B cell (primary cell): ENCODE measurements around the gene ZNF821. TPM values are rescaled to one million over a fixed set of nuclear protein-coding genes. Genes with fewer than 3 reads are reported as not detected.

ENCODE experiments used
- ATAC-seq: fragments of 200-7000 bp; cut with Tn5 transposase; one replicate; pipeline ENCODE4 v1.10.0; 2021; ENCODE audit warnings: low read depth, mild to moderate bottlenecking, moderate number of reproducible peaks, moderate library complexity
- CTCF ChIA-PET: fragments of 350-600 bp; sonication (Branson Sonifier 250); formaldehyde crosslinking; loops from one replicate; lab custom pipeline; 2021; ENCODE audit warnings: antibody characterized with exemption, inconsistent platforms; lab: Charles Lee
- POLR2A ChIA-PET: fragments of 350-600 bp; sonication (Branson Sonifier 250); formaldehyde crosslinking; loops from one replicate; lab custom pipeline; 2021; ENCODE audit warnings: antibody characterized with exemption; lab: Charles Lee
- DNase-seq: peaks from one replicate; pipeline ENCODE4 v3.0.0; 2013
- H2AFZ ChIP-seq: 2 replicates; pipeline ENCODE4 v1.6.1; 2012; ENCODE audit warnings: mild to moderate bottlenecking, low read depth, low read length; ENCODE audit not compliant: insufficient read depth, poor library complexity, severe bottlenecking
- H3K27ac ChIP-seq, 2 donors: 1 replicate in 1 of 2; 2 replicates in 1 of 2; pipeline ENCODE4 v1.5.1; 2012 to 2013; ENCODE audit warnings: low read length in 2 of 2, mild to moderate bottlenecking in 2 of 2, moderate library complexity in 1 of 2
- H3K27me3 ChIP-seq, 4 experiments: fragments of 200-600 bp in 1 of 4; sonication (generic) in 1 of 4; replicated peaks in 1 of 4; 1 replicate in 2 of 4; 2 replicates in 2 of 4; pipeline versions ENCODE4 v1.6.1 to v1.7.0; 2013 to 2016; ENCODE audit warnings: low read length in 3 of 4, mild to moderate bottlenecking in 2 of 4, mixed read lengths in 1 of 4, moderate library complexity in 1 of 4; ENCODE audit not compliant: insufficient read depth in 4 of 4, control insufficient read depth in 3 of 4; ENCODE audit errors: control extremely low read depth in 1 of 4
- H3K36me3 ChIP-seq, 2 experiments: replicated peaks in 1 of 2; 1 replicate in 1 of 2; 2 replicates in 1 of 2; pipeline versions ENCODE4 v1.6.1 to v1.7.1; 2013; ENCODE audit warnings: low read length in 1 of 2; ENCODE audit not compliant: insufficient read depth in 2 of 2, control insufficient read depth in 1 of 2; ENCODE audit errors: control extremely low read depth in 1 of 2, extremely low read depth in 1 of 2
- H3K4me1 ChIP-seq, 2 donors: fragments of 200-600 bp in 1 of 2; sonication (generic) in 1 of 2; 1 replicate in 1 of 2; 2 replicates in 1 of 2; pipeline versions ENCODE4 v1.5.1 to v1.6.1; 2013 to 2017; ENCODE audit warnings: low read length in 2 of 2; ENCODE audit not compliant: control insufficient read depth in 2 of 2, insufficient read depth in 2 of 2
- H3K4me2 ChIP-seq: replicated peaks from 2 replicates; pipeline ENCODE3; 2012; ENCODE audit warnings: mild to moderate bottlenecking, low read depth, low read length; ENCODE audit not compliant: poor library complexity, severe bottlenecking
- H3K4me3 ChIP-seq, 5 experiments: fragments of 200-600 bp in 1 of 5; sonication (generic) in 1 of 5; 1 replicate in 3 of 5; 2 replicates in 2 of 5; pipeline versions ENCODE4 v1.5.1 to v1.7.0; 2011 to 2016; ENCODE audit warnings: low read length in 4 of 5, mild to moderate bottlenecking in 4 of 5, low read depth in 2 of 5, control low read depth in 1 of 5, moderate library complexity in 1 of 5; ENCODE audit not compliant: insufficient read depth in 1 of 5; ENCODE audit errors: control extremely low read depth in 1 of 5, extremely low read depth in 1 of 5
- H3K79me2 ChIP-seq: fragments of 200-600 bp; sonication (generic); one replicate; pipeline ENCODE4 v1.6.0; 2016; ENCODE audit warnings: low read length; ENCODE audit not compliant: control insufficient read depth, insufficient read depth
- H3K9ac ChIP-seq: fragments of 200-600 bp; sonication (generic); 2 replicates; pipeline ENCODE4 v1.6.1; 2017; ENCODE audit warnings: mild to moderate bottlenecking, low read length, moderate library complexity
- H3K9me3 ChIP-seq, 3 donors: one replicate each; pipeline versions ENCODE4 v1.6.1 to v1.7.1; 2013; ENCODE audit warnings: low read length in 2 of 3; ENCODE audit not compliant: control insufficient read depth in 2 of 3, insufficient read depth in 1 of 3; ENCODE audit errors: control extremely low read depth in 1 of 3
- H4K20me1 ChIP-seq: 2 replicates; pipeline ENCODE4 v1.6.0; 2012; ENCODE audit warnings: mild to moderate bottlenecking, low read length; ENCODE audit not compliant: insufficient read depth, control insufficient read depth, poor library complexity, severe bottlenecking
- H3K27ac Mint-ChIP-seq: one replicate; pipeline ENCODE4 v1.8.0; 2021; ENCODE audit warnings: mixed read lengths
- H3K27me3 Mint-ChIP-seq: one replicate; pipeline ENCODE4 v1.8.0; 2021; ENCODE audit warnings: mixed read lengths
- H3K4me1 Mint-ChIP-seq: one replicate; pipeline ENCODE4 v1.8.0; 2021; ENCODE audit warnings: mixed read lengths
- H3K4me3 Mint-ChIP-seq: one replicate; pipeline ENCODE4 v1.8.0; 2021; ENCODE audit warnings: mixed read lengths
- H3K9me3 Mint-ChIP-seq: one replicate; pipeline ENCODE4 v1.8.0; 2022; ENCODE audit warnings: mixed read lengths; ENCODE audit not compliant: insufficient read depth
- CTCF ChIP-seq: fragments of 200-600 bp; IDR thresholded peaks from one replicate; pipeline ENCODE4 v1.8.0; 2022; ENCODE audit warnings: antibody characterized with exemption, mild to moderate bottlenecking
- EZH2 ChIP-seq: IDR thresholded peaks from 2 replicates; pipeline ENCODE4 v1.6.1; 2012; ENCODE audit warnings: borderline replicate concordance, low read depth, mild to moderate bottlenecking, moderate library complexity, low read length; ENCODE audit not compliant: insufficient read depth, poor library complexity, severe bottlenecking
- WGBS: methylation state at CpG from one replicate; pipeline ENCODE4 v1.1.5; 2013; ENCODE audit warnings: missing lambda C conversion rate; ENCODE audit not compliant: insufficient coverage; 5-methylcytosine and 5-hydroxymethylcytosine counted together
- intact Hi-C: fragments of 100-400 bp; cut with micrococcal nuclease; formaldehyde crosslinking; loops from one replicate; pipeline ENCODE4 v1.10.0; 2022
- polyA plus RNA-seq: library from polyadenylated mRNA; depleted of rRNA; stranded (reverse); fragments of >200 nt; gene quantifications from 2 replicates; pipeline ENCODE4 v1.2.3, GENCODE V29; 2012
- total RNA-seq, 2 donors: library from RNA; stranded (reverse); fragments of 120-200 nt in 1 of 2; gene quantifications; 1 replicate in 1 of 2; 2 replicates in 1 of 2; pipeline versions ENCODE4 v1.2.3 to v1.2.4, GENCODE V29; 2013 to 2022

ZNF821 gene
- total and polyA plus RNA-seq, 2 donors (not counting 1 experiment from before 2014, with no cell fraction given), result 35.6 to 35.8 TPM

GRCh38 chr16:71902656-71903365 is 18.8 kb upstream of the ZNF821 start:
- no peak for TF ChIP-seq CTCF
- no peak for TF ChIP-seq EZH2
- peak overlapping the region; percentile 25 for H3K4me2 ChIP-seq
- H3K27ac ChIP-seq, result peak overlapping the region in 1 of 2 donors; percentile 49
- no peak overlapping the region for H2AFZ ChIP-seq
- Mint-ChIP-seq H3K27ac (no peak overlapping the region), H3K4me1 (peaks cover 55% of the 10 kb centered on the region), H3K27me3 (no peaks in the 10 kb centered on the region), H3K9me3 (no peaks in the 10 kb centered on the region), H3K4me3 (peak overlapping the region; percentile 14)
- no peak overlapping the region for H3K9ac ChIP-seq
- no CpG with 5 or more reads among the region's 5 CpGs for WGBS
- H3K79me2 ChIP-seq, result peaks cover 98% of the 10 kb centered on the region
- H3K36me3 ChIP-seq, result peaks cover 0 to 9% of the 10 kb centered on the region in 2 experiments
- intact Hi-C loops, result no loop called here
- peaks cover 0 to 9% (median 5%) of the 10 kb centered on the region in 3 donors for H3K9me3 ChIP-seq
- no peak overlapping the region for H3K4me3 ChIP-seq
- ChIA-PET POLR2A (no interaction called here), CTCF (interaction anchor here (1.0 to 1.9 kb wide), 2 partner anchors 19 to 114 kb away, joined by 3 to 4 read pairs; partner anchors contain the start of gene ZNF821)
- no peaks in the 10 kb centered on the region for H3K27me3 ChIP-seq
- ATAC-seq (no peak), DNase-seq (no peak)
- peaks cover 85% of the 10 kb centered on the region for H4K20me1 ChIP-seq
- peaks cover 27 to 30% of the 10 kb centered on the region in 2 donors for H3K4me1 ChIP-seq

- intact Hi-C loops, result loop anchor here (5.0 kb wide), 3 partner anchors 63 to 337 kb away; partner anchors contain the start of genes DHX38 and TXNL4B
- H3K4me2 ChIP-seq, result peak overlapping the region; percentile 20
Measured at GRCh38 chr16:71899171-71899570, 15.2 kb upstream of the ZNF821 start.

More at GRCh38 chr16:71899171-71899570, 15.2 kb upstream of the ZNF821 start:
- no peak for TF ChIP-seq EZH2
- TF ChIP-seq CTCF, result no peak
- Histone ChIP-seq H3K4me1 (peaks cover 39 to 43% of the 10 kb centered on the region in 2 donors), H3K9me3 (no peaks in the 10 kb centered on the region), H2AFZ (no peak overlapping the region), H3K4me3 (no peak overlapping the region), H3K9ac (no peak overlapping the region), H3K79me2 (peaks cover 98% of the 10 kb centered on the region), H3K36me3 (peaks cover 0 to 4% of the 10 kb centered on the region in 2 experiments), H3K27me3 (no peaks in the 10 kb centered on the region), H3K27ac (peak overlapping the region in 1 of 2 donors; percentile 43), H4K20me1 (peaks cover 65% of the 10 kb centered on the region)
- DNase-seq (no peak), ATAC-seq (no peak)
- Mint-ChIP-seq H3K4me3 (no peak overlapping the region), H3K27ac (no peak overlapping the region), H3K9me3 (no peaks in the 10 kb centered on the region), H3K4me1 (peaks cover 47% of the 10 kb centered on the region), H3K27me3 (no peaks in the 10 kb centered on the region)
- CTCF ChIA-PET, result interaction anchor here (0.5 to 2.4 kb wide), 3 partner anchors 17 to 144 kb away, joined by 3 to 12 read pairs (median 9); no protein-coding TSS in a partner anchor
- POLR2A ChIA-PET, result interaction anchor here (0.7 to 2.1 kb wide), 3 partner anchors 16 to 292 kb away, joined by 3 to 12 read pairs (median 7); partner anchors contain the start of gene AP1G1
- 100% methylated on average over 4 of the region's 4 CpGs for WGBS
